HG03175 (cell line): ENCODE measurements around the gene FAM151A.

Experiments used
- ATAC-seq: cut with Tn5 transposase; IDR thresholded peaks from one replicate; pipeline ENCODE4 v1.9.1; 2021; ENCODE audit warnings: mild to moderate bottlenecking, moderate library complexity; ENCODE audit not compliant: unreplicated experiment

The FAM151A gene

DNA sequence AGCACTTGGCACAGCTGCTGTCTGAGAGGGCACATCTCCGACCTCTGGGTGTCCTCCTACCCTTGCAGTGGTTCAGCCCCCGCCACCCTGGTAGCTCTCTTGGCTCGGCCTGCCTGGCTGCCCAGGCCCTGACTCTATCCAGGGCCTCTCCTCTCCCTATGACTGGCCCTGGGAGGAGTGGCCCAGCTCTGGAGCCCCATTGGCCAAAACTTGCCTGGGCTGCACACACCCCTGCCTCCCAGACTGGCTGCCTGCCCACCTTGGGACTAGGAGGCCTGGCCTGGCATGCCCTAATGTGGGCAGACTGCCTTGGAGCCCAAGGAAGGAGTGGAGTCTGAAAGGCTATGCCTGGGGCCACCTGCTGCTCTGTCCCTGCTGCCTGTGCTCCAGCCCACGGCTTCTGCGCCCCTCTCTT, 41.7 kb downstream of the FAM151A start:
- ATAC-seq, result no peak

DNA sequence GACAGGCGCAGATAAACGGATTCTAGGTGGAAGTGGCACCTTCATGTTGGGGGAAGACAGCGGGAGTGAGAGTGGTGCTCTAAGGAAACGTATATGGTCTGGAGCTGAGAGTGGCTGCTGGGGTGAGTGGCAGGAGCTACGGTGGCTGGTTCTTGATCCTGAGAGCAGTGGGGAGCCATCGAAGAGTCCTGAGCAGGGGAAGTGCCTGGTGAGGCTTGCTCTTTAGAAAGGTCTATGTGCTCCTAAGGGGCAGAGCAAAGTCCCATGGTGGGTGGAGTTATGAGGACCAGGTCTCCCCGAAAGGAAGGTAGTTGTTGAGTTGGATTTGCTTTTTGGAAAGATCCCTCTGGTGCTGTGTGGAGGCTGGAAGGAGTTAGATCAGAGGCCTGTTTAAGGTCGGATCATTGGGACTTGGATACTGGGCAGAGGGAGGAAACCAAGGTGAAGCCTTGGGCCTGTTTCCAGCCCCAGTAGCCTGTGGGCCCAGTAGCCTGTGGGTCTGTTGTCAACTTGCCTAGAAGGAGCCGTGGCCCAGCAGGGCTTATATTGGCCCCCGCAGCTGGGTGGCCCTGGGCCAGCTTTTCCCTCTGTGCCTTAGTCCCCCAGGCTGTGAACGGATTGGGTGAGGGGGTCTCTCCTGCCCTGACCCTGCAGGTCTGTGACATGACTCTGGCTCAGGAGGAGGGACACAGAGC, 42.3 kb downstream of the FAM151A start:
- no peak for ATAC-seq

DNA sequence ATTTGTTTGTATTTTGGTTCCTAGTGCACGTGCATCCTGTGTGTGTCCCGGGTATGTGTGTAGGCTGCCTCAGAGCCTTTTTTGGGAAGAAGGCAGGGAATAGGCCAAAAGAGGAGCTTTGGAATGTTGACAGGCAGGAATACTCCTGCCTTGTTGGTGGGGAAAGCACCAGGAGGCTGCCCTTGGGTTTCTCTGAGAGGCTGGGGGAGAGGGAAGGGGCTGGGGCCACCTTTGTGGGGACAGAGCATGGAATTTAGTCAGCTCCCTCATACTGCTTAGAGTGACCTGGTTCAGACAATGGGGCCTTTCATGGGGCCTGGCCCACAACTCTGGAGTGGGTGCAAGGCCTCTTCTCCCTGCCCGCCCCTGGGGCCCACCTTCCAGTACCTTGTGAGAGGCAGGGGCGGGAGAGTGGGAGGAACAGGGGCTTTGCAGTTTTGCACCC, 44.0 kb downstream of the FAM151A start:
- ATAC-seq, result no peak

DNA sequence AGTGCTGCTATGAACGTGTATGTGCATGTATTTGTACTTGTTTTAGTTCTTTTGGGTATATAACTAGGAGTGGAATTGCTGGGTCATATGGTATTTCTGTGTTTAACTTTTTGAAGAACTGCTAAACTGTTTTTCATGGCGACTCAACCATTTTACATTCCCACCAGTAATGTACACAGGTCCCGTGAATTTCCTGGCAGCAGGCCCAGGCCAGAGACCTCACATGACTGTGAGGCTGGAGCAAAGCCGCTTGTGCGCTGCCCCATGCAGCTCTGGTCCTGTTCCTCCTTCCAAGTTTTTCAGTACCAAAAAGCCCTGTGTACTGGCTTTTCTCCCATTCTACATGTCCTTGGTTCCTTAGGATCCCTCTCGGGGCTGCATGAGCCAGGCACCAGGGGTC, 45.7 kb downstream of the FAM151A start:
- no peak for ATAC-seq

DNA sequence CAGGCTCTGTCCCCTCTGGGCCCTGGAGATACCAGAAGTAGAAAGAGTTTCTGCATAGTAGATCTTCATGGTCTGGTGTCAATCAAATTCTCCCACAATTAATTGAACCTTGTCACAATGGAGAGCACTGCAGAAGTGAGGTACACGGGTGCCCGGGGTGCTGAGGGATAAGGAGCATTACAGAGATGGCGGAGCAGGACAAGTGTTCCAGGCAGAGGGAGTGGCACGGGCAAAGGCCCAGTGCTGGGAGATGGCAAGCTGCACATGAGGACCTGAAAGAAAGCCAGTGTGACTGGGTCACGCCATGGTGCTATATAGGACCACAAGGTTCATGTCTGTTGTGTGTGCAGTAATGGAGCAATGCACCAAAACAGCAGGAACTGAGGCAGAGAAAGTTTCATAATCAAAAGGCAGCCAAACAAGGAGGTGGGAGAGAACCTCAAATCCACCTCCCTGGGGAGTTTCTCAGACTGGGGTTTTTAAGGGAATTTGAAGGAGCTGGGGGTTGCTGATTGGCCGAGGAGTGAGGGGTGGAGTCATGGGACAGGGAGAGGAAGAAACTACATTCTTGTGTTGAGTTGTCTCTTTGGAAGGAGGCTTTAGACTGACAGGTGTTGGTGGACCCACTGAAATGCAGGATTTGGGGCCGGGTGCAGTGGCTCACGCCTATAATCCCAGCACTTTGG, 47.6 kb downstream of the FAM151A start:
- ATAC-seq, result no peak

DNA sequence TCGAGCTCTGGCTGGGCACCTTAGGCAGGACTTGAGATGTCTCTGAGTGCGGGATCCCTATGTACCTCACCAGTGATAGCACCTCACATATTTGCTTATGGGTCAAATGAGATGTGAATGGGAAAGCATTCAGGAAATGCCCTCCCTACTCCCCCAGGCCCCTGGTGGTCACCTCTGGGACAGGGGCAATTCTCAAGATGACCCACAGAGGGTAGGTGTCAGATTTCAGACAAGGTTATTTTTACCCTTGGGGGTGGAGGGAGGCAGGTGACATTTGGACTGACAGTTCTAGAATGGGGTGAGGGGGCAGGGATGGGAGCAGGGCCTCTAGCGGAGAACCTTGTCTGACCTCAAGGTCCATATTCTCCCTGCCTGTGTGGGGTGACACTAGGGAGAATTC, 48.2 kb downstream of the FAM151A start:
- no peak for ATAC-seq

DNA sequence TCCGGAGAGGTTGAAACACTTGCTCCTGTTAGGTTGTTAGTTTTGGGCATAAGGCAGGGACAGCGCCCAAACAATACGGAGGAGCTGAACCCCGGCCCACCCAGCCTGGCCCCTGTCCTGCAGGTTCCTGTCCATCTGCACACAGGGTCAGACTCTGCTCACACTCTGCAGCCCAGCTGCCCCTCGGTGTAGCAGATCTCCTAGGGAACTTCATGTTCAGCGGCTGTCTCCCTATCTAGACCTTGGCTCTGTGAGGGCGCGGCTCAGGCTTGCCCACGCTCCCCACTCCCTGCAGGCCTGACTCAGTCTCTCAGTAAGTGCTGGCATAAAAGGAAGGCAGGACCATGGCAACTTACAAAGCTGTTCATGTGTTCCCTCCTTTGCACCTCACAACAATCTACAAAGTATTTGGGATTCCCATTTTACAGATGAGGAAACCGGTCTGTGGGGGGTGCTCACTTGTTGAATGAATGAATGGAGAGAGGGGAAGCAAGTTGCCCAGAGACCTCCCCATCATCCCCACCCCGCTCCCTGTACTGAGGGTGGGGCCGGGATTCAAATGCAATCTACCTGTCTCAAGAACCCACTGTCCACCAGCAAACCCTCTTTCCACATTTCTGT, 49.1 kb downstream of the FAM151A start:
- no peak for ATAC-seq

DNA sequence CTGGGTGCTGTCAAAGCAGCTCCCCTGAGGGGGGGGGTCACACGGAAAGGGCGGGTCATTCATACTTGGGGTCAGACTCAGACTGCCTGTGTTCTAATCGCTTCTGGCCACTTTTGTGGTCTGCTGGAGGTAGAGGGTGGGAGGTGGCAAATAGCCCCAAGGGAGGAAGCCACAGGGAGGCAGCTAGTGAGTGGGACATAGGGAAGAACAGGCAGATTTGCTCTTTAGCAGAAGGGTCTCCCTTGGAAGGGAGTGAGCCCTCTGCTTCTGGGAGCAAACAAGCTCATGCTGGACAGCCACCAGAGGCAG, 50.8 kb downstream of the FAM151A start:
- no peak for ATAC-seq

DNA sequence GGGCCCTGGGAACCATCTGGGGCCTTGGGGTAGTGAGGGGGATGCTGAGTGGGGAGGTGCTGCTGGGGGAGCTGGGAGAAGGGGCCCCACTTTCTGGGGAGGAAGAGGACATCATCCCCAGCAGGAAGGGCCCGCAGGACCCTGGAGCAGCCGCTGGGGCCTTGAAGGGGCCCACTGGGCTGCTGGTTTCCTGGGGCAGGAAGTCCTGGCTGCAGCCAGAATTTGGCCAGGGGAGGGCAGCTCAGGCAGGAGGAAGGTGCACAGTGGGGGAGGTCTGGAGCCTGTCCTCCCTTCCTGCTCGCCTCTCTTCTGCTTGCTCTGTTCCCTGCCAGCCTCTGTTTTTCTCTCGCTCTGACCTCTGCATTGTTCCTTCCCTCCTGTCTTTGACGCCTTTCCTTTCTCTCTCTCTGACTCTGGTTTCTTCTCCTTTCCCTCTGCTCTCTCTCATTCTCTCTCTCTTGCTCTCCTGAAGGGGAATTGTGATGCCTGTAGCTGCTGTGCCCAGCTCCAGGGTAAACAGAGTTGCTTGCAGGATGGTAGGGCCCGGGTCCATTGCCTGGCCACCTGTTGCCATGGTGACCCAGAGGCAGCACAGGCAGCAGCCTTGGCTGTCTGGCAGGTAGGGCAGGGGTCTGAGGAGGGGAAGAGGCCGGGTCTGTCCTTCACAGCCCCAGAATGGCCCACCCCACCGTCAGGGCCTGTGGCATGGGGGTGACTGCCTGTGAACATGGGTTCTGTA, 51.4 kb downstream of the FAM151A start:
- ATAC-seq, result no peak

DNA sequence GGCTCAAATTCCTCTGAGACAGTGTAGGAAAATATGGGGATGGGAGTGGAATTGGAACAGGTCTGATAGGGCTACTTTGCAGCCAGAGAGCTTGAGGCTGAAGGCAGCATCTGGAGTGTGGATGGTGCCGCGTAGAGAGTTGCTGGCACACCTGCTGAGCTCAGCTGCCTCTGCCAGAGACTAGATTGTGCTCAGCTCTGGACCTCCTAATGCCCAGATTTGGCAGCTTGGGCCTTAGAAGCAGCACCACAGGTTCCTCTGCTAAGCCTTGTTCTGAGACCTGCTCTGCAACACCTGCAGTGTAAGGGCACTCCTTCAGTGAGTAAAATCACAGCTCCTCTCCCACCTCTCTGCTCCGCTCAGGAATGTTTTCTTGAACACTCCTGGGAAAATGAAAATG, 52.0 kb downstream of the FAM151A start:
- ATAC-seq, result no peak

DNA sequence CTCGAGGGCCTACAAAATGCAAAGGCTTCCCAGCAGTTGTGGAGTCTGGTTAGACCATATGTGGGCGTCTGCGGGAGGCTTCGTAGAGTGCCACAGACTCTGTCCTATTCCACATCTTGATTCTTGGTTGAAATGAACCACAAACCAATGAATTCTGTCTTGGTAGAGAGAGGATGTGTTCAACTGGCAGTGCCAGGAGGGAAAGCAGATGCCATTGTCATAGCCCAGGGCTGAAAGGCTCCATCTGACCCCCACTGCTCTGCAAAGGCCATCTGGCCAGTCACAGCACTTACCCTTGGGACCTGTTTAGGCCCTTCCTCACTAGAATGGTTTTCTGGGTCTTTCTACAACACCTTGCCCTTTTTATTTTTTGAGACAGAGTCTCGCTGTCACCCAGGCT, 53.2 kb downstream of the FAM151A start:
- no peak for ATAC-seq

DNA sequence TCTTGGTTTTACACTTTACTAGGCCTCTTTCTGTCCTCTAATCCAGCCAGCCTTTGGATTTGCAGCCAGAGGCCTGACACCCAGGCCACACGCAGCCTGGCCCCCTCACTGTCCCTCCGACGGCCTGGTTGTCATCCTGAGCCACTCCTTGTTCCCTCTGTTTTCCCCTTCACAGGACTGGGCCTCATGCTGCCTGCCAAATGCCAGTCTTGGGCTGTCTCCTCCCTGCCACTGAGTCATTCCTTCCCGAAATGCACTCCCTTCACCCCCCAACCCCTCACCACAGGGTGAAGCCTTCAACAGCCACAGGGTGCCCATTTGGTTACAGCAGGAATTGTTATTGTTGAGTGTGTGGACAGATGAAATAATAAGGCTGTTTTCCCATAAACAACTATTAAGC, 54.0 kb downstream of the FAM151A start:
- ATAC-seq, result no peak

DNA sequence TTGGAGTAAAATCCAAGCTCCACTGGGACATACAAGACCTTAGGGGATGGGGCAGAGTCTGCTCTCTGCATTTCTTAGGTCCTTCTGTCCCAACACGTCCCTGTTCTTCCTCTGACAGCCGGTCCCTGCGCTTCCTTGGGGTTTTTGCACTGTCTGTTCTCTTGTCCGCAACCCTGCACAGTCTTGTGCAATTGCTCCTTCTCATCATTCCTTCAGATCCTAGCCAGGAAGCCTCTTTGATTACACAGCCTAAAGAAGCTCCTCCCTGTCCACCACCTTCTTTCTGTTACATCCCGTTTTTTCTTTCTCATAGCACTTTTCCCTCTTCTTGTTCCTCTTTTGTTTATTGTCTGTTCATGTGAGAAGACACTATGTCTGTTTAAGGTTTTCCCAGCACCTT, 55.4 kb downstream of the FAM151A start:
- no peak for ATAC-seq

DNA sequence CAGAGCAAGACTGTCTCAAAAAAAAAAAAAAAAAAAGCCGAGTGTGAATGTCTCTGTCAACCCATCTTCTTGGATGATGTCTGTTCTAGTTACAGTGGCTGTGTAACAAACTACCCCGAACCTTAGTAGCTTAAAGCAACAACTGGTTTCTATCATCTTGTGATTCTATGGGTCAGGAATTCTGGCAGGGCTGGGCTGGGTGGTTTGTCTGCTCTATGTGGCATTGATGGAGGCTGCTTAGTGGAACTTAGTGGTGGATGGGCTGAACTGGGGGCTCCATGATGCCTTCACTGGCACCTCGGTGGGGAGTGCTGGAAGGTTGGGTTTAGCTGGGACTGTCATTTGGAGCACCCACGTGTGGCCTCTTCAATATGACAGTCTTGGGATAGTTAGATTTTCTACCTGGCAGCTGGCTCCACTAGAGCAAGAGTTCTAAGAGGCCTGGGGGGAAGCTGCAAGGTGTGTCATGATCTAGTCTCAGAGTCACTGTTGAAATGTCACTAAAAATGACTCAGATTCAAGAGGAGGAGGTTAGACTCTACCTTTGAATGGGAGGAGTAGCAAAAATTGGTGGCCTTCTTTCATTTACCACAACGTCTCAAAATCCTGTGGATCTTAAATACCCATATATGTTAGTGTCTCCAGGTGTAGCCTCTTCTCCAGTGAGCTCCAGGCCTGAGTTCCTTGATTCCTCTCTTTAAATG, 56.7 kb downstream of the FAM151A start:
- no peak for ATAC-seq

DNA sequence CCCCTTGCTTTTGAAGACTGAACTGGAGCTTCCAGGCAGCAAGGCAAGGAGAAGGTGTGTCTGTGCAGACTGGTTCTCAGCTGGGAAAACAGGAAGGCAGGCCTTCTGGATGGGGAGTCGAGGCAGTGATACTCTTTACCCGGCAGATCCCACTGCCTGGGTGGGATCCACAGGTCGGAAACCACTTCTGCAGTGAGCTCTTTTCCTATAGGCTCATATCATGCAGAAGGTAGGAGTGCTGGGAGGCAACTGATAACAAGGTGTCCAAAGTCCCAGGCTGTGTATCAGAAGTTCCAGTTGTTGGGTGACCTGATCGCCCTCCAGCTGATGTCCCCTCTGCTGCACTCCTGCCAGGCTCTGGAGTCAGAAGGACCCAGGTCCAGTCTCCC, 58.2 kb downstream of the FAM151A start:
- no peak for ATAC-seq

DNA sequence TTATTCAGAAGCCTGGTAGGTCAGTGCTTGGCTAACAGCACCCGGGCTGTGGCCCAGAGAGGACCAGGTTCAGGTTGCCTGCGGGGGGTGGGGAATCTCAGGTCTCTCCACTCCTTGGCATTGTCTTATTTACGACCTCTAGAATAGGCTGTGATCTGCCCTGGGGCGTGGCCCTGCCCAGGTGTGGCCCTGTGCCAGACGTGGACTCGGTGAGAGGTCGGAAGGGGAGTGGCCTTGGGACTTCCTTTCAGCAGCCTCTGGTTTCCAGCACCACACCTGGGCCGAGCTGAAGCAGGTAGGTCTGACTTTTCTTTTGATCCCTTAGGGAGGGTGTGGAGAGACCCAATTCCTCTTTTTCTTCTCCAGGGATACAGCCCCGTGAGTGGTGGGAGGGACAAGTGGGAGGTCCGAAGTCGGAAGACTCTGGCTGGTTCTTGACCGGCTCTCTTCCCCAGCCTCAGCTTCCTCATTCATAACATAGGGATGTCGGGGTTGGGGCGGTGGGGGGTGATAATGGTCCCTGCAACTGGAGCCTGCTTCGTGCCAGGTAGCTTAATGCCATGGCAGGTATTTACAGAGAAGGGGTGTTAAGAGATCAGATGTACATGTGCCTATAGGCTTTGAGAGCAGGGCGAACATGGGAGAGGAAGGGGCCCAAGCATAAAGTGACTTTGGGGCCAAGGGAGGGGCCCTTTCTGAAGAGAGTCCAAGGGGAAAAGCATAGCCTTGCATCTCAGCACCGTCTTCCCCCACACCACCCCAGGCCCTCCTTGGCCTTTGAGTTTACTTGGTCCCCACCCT, 58.8 kb downstream of the FAM151A start:
- ATAC-seq, result no peak

DNA sequence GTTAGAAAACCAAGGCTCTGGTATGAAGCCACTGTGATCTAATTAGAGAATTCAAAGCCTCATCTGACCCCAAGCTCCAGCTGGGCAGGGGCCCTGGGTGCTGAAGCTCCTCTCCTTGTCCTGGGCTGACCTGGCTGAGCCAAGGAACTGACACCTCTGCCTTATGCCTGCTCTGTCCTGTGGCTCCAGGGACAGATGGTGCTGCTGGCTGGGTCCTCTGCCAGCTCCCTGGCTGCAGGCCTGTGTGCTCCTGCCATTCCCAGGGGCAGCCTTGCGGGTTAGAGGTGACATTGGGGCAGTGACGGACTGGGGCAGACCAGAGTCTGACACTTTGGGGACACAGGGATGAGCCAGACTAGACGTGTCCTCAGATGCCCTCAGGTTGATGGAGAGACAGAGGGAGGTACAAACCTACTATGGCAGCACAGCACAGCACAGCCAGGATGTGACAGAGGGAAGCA, 63.5 kb downstream of the FAM151A start:
- ATAC-seq, result no peak
